ENCODE measurements around the gene SLC38A4.
"Not testable (repeated sequence)": the region's sequence is repeated elsewhere in the genome, so short reads cannot be mapped to it uniquely, and the experiment has no call there.

SLC38A4 gene, protein sequence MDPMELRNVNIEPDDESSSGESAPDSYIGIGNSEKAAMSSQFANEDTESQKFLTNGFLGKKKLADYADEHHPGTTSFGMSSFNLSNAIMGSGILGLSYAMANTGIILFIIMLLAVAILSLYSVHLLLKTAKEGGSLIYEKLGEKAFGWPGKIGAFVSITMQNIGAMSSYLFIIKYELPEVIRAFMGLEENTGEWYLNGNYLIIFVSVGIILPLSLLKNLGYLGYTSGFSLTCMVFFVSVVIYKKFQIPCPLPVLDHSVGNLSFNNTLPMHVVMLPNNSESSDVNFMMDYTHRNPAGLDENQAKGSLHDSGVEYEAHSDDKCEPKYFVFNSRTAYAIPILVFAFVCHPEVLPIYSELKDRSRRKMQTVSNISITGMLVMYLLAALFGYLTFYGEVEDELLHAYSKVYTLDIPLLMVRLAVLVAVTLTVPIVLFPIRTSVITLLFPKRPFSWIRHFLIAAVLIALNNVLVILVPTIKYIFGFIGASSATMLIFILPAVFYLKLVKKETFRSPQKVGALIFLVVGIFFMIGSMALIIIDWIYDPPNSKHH

DNA sequence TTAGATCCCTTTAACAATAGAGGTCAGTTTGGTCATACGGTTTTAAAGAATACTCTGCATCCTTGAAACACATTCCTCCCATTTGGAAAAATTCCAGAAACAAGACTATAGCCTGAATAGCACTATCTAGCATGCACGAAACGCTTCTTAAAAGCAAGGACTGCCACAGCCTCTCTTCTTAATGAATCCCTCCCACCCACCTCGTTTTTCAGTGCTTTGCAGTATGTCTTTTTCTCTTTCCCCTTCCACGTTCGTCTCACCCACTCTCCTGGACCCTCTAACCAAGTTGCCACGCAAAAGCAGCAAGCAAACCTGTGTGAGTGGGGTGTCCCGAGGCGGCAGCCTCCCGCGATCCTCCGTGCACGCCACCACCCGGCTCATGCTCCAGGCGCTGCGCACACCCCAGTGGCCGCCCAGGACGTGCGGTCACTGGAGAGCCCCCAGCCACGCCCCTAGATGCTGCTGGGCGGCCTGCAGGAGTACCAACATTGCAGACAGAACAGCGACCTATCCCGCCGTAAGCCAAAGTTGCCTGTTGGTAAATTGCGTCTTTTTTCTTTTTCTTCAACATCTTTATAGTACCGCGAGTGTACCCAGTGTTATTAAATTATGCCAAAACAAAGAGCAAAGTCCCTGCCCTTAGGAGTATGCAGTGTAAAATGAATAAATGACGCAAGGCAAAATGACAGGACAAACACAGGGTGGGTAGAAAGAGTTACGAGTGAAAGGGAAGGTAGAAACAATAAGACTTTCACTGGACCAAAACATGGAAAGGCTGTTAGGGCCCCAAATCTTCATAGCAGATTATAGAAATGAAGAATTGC, at the start of gene SLC38A4:
Gene SLC38A4, minus strand, starts transcription at position 407 of the 824 bp plus-strand sequence. CDS start 32,926 bp downstream, outside the sequence.
- DNase-seq (no peak), ATAC-seq (no peak)

DNA sequence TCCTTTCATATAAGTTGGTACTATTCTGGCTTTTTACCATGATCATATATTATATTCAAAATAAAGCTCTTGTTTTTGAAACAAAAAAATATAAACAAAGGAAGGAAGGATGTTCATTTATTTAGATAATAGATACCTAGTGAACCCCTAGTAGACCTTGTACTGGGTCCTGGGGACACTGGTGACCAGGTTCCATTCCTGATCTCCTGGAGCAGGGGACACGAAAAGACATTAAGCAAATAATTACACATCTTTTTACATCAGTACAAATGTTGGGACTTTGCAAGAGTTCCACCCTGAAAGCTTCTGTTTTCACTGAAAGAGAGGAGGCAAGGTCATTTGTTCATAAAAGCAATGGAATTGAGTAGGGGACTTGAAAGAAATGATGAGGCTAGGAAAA, 49.3 kb upstream of the SLC38A4 start:
- DNase-seq, result no peak
- ATAC-seq, result no peak

DNA sequence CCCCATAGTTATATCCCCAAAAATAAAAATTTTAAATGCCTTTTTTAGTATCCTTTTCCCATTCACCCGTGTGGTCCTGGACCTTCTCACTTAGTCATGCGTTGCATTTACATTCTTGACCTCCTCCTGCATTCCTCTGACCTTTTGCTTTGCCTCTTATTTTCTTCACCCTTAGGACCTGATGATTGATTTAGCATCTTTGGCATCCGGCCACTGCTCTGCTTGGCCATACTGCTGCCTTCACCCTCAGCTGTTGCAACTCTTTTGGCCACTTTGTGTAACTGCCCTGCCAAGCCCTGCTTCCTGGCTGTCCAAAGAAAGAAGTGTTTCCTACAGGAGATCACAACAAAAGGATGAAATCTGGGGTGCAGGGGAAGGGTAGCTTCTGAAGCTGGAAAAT, 48.8 kb upstream of the SLC38A4 start:
- ATAC-seq, result no peak
- no peak for DNase-seq

DNA sequence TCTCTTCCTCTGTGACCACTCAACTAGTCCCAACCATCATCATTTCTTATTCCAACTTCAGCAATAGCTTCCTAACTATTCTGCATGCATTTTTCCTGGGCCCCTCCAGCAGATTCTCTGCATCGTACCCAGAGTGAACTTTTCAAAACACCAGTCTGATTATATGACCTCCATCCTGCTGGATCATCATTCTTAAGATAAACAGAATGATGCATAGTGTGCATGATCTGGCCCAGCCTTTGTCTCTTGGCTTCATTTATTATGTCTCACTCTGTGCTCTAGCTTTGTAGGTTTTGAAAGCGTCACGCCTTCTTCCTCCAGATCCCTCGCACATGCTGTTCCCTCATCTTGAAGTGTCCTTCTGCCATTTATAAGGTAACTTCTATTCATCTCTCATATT, 46.3 kb upstream of the SLC38A4 start:
- ATAC-seq (no peak), DNase-seq (no peak)

DNA sequence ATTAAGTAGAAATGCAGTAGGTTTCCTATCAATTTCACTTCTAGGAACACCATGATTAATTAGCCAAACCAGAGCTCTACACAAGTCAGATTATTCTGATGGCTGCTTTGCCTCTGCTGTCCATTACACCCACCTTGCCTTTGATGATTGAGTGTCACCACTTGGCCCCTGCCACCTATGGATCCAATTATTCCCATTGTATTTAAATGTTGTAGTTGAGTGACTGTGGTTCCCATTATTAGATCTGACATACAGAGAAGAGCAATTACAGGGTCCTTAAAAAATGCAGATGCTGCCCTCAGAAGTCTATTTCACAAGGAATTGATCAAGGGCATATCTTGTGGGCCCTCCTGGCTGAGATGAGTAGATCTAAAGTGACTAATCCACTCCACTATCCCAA, 39.5 kb upstream of the SLC38A4 start:
- DNase-seq, result no peak
- ATAC-seq, result no peak

DNA sequence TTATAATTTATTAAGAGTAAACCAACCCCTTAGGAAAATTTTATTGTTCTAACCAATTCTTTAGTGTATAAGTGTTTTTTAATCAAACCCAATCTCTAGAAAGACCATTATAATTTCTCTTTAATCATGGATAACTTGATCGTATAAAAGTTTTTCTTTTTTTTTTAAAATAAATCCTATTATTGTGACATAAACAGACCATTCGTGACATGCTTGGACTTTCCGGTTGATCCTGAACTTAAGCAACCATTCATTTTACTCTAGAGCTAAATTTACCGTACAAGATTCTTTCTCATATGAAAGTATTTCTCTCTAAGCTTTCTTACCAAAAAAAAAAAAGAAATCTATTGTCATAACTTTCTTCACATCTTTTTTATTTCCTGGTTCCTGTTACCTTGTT, 32.6 kb upstream of the SLC38A4 start:
- ATAC-seq (no peak), DNase-seq (no peak)

DNA sequence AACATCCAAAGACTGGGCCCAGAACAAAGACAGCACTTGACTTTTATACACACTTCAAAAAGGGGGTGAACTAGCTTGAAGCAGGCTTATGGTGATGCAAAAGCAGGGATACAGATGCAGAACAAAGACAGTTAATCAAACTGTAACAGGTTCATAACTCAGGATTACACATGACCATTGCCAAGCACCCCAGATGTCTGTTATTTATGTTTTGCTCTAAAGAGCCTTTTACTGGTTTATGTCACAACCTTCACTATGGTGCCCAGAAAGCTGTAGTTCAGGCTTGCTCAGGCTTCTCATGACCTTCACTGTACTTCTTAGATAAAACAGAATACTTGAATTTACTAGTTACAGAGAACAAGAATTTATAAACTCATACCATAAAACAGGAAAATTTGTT, 31.7 kb upstream of the SLC38A4 start:
- ATAC-seq (no peak), DNase-seq (no peak)

DNA sequence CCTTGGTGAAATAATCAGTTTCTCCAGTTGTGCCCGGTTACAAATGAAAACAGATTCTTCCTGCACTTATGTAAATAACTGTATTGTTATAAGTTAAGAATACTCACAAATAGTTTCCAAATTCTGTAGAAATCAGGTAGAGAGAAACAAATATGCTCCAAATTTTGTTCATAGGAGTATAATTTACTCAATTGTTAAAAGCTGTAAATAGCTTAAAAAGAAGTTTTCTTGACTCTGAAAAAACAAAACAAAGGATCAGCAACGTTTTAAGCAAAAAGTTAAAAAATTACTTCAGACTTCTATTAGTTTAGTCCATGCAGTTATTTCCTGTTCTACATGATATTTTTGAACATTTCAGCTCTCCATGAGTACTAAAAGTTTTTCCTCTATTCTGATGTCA, 30.0 kb upstream of the SLC38A4 start:
- DNase-seq, result no peak
- no peak for ATAC-seq

DNA sequence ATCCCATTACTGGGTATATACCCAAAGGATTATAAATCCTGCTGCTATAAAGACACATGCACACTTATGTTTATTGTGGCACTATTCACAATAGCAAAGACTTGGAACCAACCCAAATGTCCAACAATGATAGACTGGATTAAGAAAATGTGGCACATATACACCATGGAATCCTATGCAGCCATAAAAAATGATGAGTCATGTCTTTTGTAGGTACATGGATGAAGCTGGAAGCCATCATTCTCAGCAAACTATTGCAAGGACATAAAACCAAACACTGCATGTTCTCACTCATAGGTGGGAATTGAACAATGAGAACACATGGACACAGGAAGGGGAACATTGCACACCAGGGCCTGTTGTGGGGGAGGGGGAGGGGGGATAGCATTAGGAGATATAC, 28.4 kb upstream of the SLC38A4 start:
- ATAC-seq, DNase-seq: not testable (repeated sequence)

DNA sequence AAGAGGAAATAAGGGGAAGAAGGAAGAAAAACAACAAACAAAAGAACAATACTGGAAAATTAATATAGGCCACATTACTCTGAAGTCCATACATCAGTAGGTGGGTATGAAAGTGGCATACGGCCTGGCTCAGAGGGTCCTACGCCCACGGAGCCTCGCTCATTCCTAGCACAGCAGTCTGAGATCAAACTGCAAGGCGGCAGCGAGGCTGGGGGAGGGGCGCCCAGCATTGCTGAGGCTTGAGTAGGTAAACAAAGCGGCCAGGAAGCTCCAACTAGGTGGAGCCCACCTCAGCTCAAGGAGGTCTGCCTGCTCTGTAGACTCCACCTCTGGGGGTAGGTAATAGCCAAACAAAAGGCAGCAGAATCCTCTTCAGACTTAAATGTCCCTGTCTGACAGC, 23.0 kb upstream of the SLC38A4 start:
- not testable (repeated sequence) for ATAC-seq, DNase-seq

DNA sequence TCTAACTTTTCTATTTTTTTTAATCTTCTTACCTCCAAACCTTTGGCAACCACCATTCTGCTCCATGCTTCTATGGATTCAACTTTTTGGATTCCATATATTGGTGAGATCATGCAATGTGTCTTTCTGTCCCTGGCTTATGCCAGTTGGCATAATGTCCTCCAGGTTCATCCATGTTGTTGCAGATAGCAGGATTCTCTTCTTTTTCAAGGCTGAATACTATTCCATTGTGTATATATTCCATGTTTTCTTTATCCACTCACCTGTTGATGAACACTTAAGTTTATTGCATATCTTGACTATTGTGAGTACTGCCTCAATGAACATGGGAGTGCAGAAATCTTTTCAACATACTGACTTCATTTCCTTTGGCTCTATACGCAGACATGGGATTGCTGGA, 21.2 kb upstream of the SLC38A4 start:
- no peak for DNase-seq
- ATAC-seq, result no peak

DNA sequence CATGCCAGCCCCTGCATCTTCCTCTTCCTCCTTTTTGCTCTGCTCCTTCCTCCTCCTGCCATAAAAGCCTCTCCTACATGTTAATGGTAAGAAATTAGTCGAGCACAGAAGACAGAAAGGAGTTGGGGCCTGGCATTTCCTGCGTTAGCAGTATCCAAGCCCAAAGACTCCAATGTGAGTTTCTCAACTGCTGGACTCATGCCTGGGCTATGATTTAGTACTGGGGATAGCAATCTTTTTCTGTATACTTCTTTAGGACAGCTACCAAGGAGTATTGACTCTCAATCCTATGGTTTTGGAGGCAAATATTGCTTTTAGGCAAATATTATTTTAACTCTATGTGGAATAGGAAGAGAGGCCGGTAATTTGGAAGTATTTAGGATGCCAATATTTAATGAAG, 18.0 kb upstream of the SLC38A4 start:
- ATAC-seq (no peak), DNase-seq (no peak)

DNA sequence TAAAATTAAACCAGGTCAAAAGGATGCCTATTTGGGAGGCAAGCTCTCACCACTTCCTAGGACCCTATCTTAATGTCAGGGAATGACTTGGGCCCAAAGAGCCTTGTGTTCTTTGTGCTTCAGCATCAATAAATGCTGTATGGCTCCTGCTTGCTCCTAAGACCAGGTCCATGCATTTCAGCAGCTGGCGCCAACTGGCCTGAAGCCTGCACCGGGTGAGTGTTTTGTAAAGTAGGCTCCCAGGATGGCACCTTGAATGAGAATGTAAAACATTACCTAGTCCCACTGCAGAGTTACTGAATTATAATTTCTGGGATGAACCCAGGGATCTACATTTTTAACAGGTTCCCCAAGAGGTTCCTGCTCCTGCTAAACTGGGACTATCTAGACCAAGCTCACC, 16.1 kb upstream of the SLC38A4 start:
- DNase-seq (no peak), ATAC-seq (no peak)

DNA sequence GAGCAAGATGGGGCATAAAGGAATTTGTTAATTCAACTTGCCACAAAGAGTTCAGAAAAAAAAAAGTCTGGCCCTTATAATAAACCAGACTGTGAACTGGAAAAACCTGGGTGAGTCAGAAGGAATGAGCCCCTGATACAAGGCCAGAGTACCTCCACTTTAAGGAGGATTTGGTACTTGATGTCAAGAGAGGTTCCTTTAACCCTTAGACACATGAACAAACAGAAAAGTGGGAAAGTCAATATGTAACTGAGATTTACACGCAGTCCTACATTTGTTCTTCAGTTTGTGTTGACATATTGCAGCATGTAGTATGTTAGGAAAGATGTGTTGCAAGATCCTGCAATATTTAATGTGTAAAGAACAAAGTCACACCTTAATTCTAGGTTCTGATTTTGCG, 14.2 kb upstream of the SLC38A4 start:
- ATAC-seq, result no peak
- DNase-seq, result no peak

DNA sequence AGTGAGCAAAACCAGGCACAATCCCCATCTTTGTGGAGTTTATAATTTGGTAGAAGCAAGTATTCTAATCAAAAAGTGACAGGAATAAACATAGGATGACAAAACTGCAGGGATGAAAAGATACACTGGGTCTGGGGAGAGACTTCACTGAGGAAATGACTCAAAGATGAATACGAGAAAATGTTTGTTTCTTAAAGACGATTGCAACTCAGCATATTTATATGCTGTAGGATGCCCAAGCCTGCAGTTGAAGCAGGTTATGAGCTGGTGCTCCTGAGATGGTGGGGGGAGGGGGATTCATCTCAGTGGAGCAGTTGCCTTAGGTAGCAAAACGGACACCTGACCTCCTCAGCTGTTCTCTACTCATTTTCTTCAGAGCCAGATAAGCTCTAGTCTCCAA, 13.4 kb upstream of the SLC38A4 start:
- DNase-seq, result no peak
- no peak for ATAC-seq

DNA sequence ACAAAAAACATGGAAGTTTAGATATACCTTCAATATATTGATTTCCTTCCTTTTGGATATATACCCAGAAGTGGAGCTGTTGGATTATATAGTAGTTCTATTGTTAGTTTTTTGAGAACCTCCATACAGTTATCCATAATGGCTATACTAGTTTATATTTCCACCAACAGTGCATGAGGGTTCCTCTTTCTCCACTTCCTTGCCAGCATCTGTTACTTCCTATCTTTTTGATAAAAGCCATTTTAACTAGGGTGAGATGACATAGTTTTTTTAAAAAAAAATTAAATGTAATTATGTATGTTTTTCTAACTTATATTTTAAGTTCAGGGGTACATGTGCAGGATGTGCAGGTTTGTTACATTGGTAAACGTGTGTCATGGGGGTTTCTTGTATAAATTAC, 10.0 kb upstream of the SLC38A4 start:
- ATAC-seq, result no peak
- no peak for DNase-seq

DNA sequence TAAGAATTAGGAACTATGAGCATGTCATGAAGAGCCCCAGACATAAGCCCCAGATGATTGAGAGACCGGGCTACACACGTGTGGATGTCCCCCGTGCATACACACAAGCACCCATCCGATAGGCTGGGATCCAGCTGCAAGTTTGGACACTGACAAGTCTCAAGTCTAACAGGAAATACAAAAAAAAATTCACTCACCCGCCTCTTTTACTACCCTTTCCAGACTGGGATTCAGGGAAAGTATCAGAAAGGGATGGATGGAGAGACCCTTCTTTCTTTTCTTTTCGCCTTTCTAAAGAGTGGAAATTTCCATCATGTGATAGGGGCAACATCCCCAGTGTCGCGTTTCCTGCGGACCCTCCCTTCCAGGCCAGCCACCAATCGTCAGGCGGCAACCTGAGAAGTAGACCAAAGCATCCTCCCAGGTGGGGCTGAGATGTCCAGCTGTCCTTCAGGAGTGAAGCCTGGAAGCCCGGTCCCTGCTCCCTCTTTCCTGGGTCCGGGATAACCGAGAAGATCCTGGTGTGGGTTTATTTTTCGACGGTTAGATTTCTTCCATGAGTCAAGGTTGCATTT, 6.4 kb upstream of the SLC38A4 start:
- ATAC-seq (no peak), DNase-seq (no peak)

DNA sequence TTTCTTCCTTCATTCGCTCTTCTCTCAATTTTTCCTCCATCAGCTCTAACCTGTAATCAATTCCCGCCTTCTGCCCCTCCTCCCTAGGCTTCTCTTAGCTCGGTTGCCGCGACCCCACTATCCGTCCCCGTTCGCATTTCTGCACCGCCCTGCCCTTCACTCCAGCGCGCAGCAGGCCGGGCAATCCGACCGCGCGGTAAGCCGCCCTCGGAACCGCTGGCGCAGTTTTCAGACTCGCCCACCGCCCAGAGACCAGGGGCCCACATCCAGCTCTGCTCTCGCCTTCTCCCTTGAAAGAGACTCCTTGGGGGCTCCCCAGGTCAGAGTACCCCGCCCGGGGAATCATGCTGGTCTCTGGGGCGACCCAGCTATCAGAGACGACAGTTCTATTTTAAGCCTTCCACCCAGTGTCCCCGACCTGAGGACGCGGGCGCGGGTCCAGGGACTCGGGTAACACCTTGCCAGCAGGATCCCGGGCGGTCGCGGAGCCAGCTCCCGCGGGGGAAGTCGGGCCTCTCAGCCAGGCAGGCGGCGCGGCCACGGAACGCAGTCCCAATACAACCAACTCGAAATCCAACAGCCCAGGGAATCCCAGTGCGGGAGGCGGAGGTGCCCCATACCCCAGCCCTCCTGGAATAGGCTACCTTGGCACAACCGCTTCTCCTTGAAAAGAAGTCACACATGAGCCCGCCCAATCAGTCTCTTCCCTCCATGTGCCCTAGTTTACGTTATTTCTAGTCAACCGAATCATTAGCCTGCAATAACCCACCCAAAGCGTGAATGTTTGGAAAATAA, 5.7 kb upstream of the SLC38A4 start:
- no peak for ATAC-seq
- DNase-seq, result no peak

DNA sequence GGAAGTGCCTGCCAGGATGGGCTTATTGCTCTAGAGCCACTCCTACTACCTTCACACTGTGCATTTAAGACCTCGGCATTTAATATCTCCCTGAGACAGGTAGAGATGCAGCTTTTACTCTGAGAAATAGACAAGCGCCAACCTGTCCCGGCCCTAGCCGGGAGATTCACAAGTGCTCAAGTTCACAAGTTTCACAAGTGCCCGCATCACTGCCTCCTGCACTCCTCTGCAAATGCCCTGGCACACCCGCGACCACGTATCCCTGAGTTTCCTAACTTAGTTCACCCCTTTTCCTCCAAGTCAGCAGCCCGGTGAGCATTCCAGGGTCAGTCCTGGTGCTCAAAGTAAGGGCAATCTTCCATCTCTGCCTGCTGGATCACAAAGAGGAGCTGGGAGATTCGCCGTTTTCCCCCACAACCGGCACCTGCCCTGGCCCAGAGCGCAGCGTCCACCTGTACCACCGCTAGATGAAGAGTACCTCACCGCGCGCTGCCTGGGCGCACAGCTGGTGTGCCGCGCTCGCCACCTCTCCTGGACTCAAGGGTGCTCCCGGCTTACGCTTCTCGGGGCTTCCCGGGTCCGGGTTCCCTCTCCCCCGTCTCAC, 5.0 kb upstream of the SLC38A4 start:
- no peak for DNase-seq
- ATAC-seq, result no peak

DNA sequence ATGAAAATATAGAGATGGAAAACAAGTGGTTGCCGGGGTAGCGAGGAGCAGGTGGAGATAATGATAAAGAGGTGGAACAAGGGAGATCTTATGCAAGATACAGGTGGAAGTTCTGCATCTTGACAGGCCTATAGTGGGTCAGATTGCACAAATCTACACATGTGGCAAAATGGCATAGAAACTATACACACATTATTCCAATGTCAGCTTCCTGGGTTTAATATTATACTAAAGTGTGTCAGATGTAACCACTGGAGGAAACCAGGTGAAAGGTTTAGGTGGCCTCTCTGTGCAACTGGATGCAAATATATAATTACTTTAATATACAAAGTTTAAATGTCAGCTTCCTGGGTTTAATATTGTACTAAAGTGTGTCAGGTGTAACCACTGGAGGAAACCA, 1.1 kb downstream of the SLC38A4 start:
- no peak for DNase-seq
- no peak for ATAC-seq

DNA sequence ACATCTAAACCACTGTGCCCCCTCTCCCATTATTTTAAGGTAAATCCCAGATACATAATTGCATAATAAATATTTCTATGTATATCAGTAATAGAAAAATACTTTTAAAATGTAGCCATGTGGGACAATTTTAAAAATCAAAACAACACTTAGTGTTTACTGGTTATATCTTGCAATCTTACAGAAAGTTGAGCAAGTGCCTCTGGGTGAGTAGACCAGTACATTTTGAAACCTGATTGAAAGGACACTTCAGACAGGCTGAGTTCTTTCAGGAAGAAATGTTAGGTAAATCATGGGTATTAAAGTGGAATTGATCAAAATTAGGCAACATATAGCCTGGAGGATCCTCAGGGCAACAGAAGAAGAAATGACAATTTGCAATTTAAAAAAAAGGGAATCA, 7.2 kb downstream of the SLC38A4 start:
- no peak for ATAC-seq
- DNase-seq, result no peak

DNA sequence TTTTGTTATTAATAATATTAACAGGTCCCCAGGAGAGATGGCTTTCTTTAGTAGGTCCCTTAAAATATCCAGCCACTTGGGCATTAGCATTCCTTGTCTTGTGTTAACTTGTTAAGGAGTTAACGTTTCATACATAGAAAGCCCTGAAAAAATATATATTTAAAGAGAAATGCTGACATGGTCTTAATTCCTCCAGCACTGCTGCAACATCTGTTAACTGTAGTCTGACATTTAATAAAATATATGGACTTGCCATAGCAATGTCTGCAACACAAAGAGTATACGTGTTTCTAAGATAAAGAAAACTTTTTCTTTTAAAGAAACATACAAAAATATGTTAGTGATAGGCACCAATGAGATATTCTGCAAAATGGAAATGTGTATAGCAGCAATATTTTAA, 10.0 kb downstream of the SLC38A4 start:
- DNase-seq (no peak), ATAC-seq (no peak)
